Fibroblast of lung (primary cell): ENCODE results near the gene CDCA4. TPM values are rescaled to one million over a fixed set of nuclear protein-coding genes. Genes with fewer than 3 reads are reported as not detected.

Source experiments
- DNase-seq, 2 donors: peaks; one replicate each; pipeline versions ENCODE4 v3.0.0 to v3.0.0-alpha.2; 2010; ENCODE audit warnings: low read depth in 2 of 2
- H2AFZ ChIP-seq: 2 replicates; pipeline ENCODE4 v1.5.1; 2012; ENCODE audit warnings: low read length, control low read depth, inconsistent platforms
- H3K27ac ChIP-seq: 2 replicates; pipeline ENCODE4 v1.5.1; 2011; ENCODE audit warnings: low read length, control low read depth; ENCODE audit not compliant: insufficient read depth
- H3K27me3 ChIP-seq: 2 replicates; pipeline ENCODE4 v1.5.1; 2011; ENCODE audit warnings: mild to moderate bottlenecking, low read length; ENCODE audit not compliant: control insufficient read depth, insufficient read depth
- H3K36me3 ChIP-seq: 2 replicates; pipeline ENCODE4 v1.5.1; 2011; ENCODE audit warnings: low read length; ENCODE audit not compliant: control insufficient read depth, insufficient read depth
- H3K4me1 ChIP-seq: 2 replicates; pipeline ENCODE4 v1.5.1; 2011; ENCODE audit warnings: low read length; ENCODE audit not compliant: control insufficient read depth, insufficient read depth; ENCODE audit errors: extremely low read depth
- H3K4me2 ChIP-seq: 2 replicates; pipeline ENCODE4 v1.5.1; 2011; ENCODE audit warnings: low read length, control low read depth; ENCODE audit not compliant: insufficient read depth; ENCODE audit errors: extremely low read depth
- H3K4me3 ChIP-seq, 4 experiments: fragments of 200-600 bp in 1 of 4; sonication (generic) in 1 of 4; replicated peaks in 1 of 4; 2 replicates each; pipeline ENCODE4 v1.5.1; 2011 to 2016; ENCODE audit warnings: low read length in 4 of 4, low read depth in 3 of 4, mild to moderate bottlenecking in 3 of 4, control low read depth in 2 of 4, inconsistent platforms in 1 of 4, mixed read lengths in 1 of 4; ENCODE audit not compliant: insufficient read depth in 1 of 4; ENCODE audit errors: control extremely low read depth in 1 of 4
- H3K79me2 ChIP-seq: 2 replicates; pipeline ENCODE4 v1.5.1; 2012; ENCODE audit warnings: mild to moderate bottlenecking, low read length, inconsistent platforms; ENCODE audit not compliant: control insufficient read depth, insufficient read depth
- H3K9ac ChIP-seq: 2 replicates; pipeline ENCODE4 v1.5.1; 2011; ENCODE audit warnings: mild to moderate bottlenecking, low read length, control low read depth; ENCODE audit not compliant: insufficient read depth
- H3K9me3 ChIP-seq: 2 replicates; pipeline ENCODE4 v1.5.1; 2012; ENCODE audit warnings: low read depth, low read length; ENCODE audit not compliant: control insufficient read depth, insufficient read depth
- H4K20me1 ChIP-seq: 2 replicates; pipeline ENCODE4 v1.5.1; 2011; ENCODE audit warnings: low read length; ENCODE audit not compliant: control insufficient read depth, insufficient read depth; ENCODE audit errors: extremely low read depth
- EZH2 ChIP-seq: IDR thresholded peaks from 2 replicates; pipeline ENCODE4 v1.5.1; 2012; ENCODE audit warnings: low read length, control low read depth, mild to moderate bottlenecking; ENCODE audit errors: missing control alignments
- polyA plus RNA-seq, 2 donors: library from polyadenylated mRNA; depleted of rRNA in 1 of 2; stranded (reverse) in 1 of 2; unstranded in 1 of 2; fragments of >200 nt; gene quantifications; 2 replicates each; pipeline ENCODE4 v1.2.1, GENCODE V29; 2011 to 2012; ENCODE audit warnings: missing spikeins in 1 of 2
- total RNA-seq: library from RNA; depleted of rRNA; stranded (reverse); fragments of >200 nt; gene quantifications from 2 replicates; pipeline ENCODE4 v1.2.1, GENCODE V29; 2014
- TF ChIP-seq, protein P1 (sequence below), 2 donors: IDR thresholded peaks in 1 of 2; conservative IDR thresholded peaks in 1 of 2; 1 replicate in 1 of 2; 2 replicates in 1 of 2; pipeline ENCODE4 v1.5.1; 2011 to 2012; ENCODE audit warnings: low read length in 2 of 2, control low read depth in 1 of 2, inconsistent platforms in 1 of 2, low read depth in 1 of 2, mild to moderate bottlenecking in 1 of 2

Gene CDCA4
- total and polyA plus RNA-seq, 2 donors (not counting 1 experiment from before 2014, with no cell fraction given) = 7.9 to 8.0 TPM

DNA sequence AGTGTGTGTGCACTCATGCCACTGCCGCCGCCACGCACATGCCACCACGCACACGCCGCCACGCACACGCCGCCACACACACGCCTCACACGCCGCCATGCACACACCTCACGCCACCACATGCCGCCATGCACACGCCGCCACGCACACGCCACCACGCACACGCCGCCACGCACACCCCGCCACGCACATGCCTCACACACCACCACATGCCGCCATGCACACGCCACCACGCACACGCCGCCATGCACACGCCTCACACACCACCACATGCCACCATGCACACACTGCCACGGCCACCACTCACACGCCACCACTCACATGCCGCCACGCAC, 29.0 kb downstream of the CDCA4 start:
- no peak for TF ChIP-seq EZH2
- TF ChIP-seq, protein P1, sequence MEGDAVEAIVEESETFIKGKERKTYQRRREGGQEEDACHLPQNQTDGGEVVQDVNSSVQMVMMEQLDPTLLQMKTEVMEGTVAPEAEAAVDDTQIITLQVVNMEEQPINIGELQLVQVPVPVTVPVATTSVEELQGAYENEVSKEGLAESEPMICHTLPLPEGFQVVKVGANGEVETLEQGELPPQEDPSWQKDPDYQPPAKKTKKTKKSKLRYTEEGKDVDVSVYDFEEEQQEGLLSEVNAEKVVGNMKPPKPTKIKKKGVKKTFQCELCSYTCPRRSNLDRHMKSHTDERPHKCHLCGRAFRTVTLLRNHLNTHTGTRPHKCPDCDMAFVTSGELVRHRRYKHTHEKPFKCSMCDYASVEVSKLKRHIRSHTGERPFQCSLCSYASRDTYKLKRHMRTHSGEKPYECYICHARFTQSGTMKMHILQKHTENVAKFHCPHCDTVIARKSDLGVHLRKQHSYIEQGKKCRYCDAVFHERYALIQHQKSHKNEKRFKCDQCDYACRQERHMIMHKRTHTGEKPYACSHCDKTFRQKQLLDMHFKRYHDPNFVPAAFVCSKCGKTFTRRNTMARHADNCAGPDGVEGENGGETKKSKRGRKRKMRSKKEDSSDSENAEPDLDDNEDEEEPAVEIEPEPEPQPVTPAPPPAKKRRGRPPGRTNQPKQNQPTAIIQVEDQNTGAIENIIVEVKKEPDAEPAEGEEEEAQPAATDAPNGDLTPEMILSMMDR (conservative IDR thresholded peaks at IDR 0.05 in 1 of 2, IDR thresholded peaks at IDR 0.05 in 1 of 2; ENCODE audit: low read depth in 1 of 2, low read length in 2 of 2) = no peak
- Histone ChIP-seq H3K4me1 (no peaks in the 10 kb centered on the region), H3K36me3 (peaks cover 15% of the 10 kb centered on the region), H4K20me1 (no peaks in the 10 kb centered on the region), H3K4me2 (no peak overlapping the region), H3K9me3 (no peaks in the 10 kb centered on the region), H3K79me2 (no peaks in the 10 kb centered on the region), H3K27me3 (no peaks in the 10 kb centered on the region), H3K4me3 (no peak overlapping the region), H2AFZ (no peak overlapping the region), H3K27ac (no peak overlapping the region), H3K9ac (no peak overlapping the region)
- DNase-seq = no peak

DNA sequence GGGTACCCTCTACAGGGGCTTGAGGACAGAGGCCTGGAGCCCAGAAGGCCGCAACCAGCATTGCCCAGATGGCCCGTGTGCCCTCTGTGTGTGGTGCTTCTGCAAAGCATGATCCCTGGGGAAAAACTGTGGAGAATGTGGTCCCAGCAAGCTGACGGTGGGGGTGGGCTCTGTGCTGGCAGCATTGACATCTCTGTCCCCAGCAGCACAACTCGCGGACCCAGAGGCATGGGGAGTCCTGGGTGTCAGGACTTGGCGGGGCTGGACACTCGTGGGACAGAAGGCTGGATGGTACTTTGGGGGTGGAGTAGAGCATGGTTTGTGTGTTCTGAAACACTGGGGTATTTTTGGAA, 31.0 kb downstream of the CDCA4 start:
- Histone ChIP-seq H3K79me2 (no peaks in the 10 kb centered on the region), H3K4me2 (no peak overlapping the region), H3K4me1 (peaks cover 3% of the 10 kb centered on the region), H4K20me1 (no peaks in the 10 kb centered on the region), H3K4me3 (no peak overlapping the region), H3K27me3 (no peaks in the 10 kb centered on the region), H2AFZ (no peak overlapping the region), H3K27ac (no peak overlapping the region), H3K36me3 (peaks cover 13% of the 10 kb centered on the region), H3K9me3 (no peaks in the 10 kb centered on the region), H3K9ac (no peak overlapping the region)
- no peak for DNase-seq
- TF ChIP-seq, protein P1 (conservative IDR thresholded peaks at IDR 0.05 in 1 of 2, IDR thresholded peaks at IDR 0.05 in 1 of 2; ENCODE audit: low read depth in 1 of 2, low read length in 2 of 2) = no peak
- TF ChIP-seq EZH2 = no peak

DNA sequence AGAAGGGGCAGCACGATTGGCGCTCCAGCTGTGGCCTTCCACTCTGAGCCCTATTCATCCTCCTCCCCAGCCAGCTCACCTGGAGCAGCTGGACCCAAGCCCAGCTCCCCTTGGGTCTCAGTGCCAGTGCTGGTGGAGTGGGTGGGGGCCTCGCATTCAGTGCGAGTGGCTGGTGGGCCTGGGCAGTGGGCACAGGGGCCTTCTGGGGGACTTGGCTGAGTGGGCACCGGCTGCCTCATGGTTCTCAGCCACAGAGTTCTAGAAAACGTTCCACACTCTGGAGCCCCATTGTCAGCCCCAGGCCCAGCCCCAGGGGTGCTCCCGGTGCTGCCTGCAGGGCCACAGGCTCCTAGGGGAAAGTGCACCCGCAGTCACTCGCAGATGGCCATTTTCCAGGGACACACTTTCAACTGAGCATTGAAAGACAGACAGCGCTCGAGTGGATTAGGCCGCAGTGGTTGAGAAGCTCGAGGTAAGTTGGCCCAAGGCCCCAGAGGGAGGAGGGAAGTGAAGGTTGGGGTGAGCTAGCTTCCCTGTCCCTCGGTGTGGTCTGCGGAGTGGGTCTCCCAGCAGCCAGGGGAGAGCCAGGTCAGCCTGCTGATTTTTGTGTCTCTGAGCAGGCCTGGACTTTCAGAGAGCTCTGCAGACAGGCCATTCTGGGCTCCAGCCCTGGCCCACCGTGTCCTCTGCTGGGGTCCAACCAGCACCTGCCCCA, 31.5 kb downstream of the CDCA4 start:
- no peak overlapping the region for H3K4me3 ChIP-seq
- no peak overlapping the region for H3K27ac ChIP-seq
- H2AFZ ChIP-seq = no peak overlapping the region
- no peaks in the 10 kb centered on the region for H3K79me2 ChIP-seq
- peaks cover 13% of the 10 kb centered on the region for H3K36me3 ChIP-seq
- H4K20me1 ChIP-seq = no peaks in the 10 kb centered on the region
- H3K27me3 ChIP-seq = no peaks in the 10 kb centered on the region
- no peak overlapping the region for H3K9ac ChIP-seq
- no peak overlapping the region for H3K4me2 ChIP-seq
- no peak for DNase-seq
- TF ChIP-seq EZH2 = no peak
- TF ChIP-seq, protein P1 (conservative IDR thresholded peaks at IDR 0.05 in 1 of 2, IDR thresholded peaks at IDR 0.05 in 1 of 2; ENCODE audit: low read depth in 1 of 2, low read length in 2 of 2) = no peak
- H3K9me3 ChIP-seq = no peaks in the 10 kb centered on the region
- peaks cover 3% of the 10 kb centered on the region for H3K4me1 ChIP-seq
